Vagina (tissue), 2 donors: ENCODE results near the gene RNF32. TPM values are rescaled to one million over a fixed set of nuclear protein-coding genes. Genes with fewer than 3 reads are reported as not detected.
"Not testable (repeated sequence)": the region's sequence is repeated elsewhere in the genome, so short reads cannot be mapped to it uniquely, and the experiment has no call there.

ENCODE experiments used
- DNase-seq, 2 donors: peaks; one replicate each; pipeline ENCODE4 v3.0.0-alpha.2; 2017; ENCODE audit errors: extremely low spot score in 2 of 2
- H3K27ac ChIP-seq: fragments of 200-600 bp; sonication (generic); one replicate; pipeline ENCODE4 v1.5.1; 2019
- H3K27me3 ChIP-seq: fragments of 200-600 bp; sonication (generic); one replicate; pipeline ENCODE4 v1.5.1; 2019
- H3K36me3 ChIP-seq, 2 donors: fragments of 200-600 bp; sonication (generic); one replicate each; pipeline ENCODE4 v1.5.1; 2017 to 2019
- H3K4me1 ChIP-seq: fragments of 200-600 bp; sonication (generic); one replicate; pipeline ENCODE4 v1.5.1; 2019
- H3K4me3 ChIP-seq, 2 donors: fragments of 200-600 bp; sonication (generic); 1 replicate in 1 of 2; 2 replicates in 1 of 2; pipeline ENCODE4 v1.5.1; 2016 to 2019
- H3K9me3 ChIP-seq: fragments of 200-600 bp; sonication (generic); one replicate; pipeline ENCODE4 v1.5.1; 2019
- POLR2A ChIP-seq, 2 donors: fragments of 450-650 bp; IDR thresholded peaks; one replicate each; pipeline ENCODE4 v1.6.1; 2017; ENCODE audit warnings: antibody characterized with exemption in 2 of 2, mild to moderate bottlenecking in 2 of 2, moderate library complexity in 2 of 2
- POLR2AphosphoS5 ChIP-seq, 2 donors: sonication (generic); formaldehyde crosslinking; IDR thresholded peaks; one replicate each; pipeline ENCODE4 v1.9.0; 2017; ENCODE audit warnings: antibody characterized with exemption in 2 of 2, mild to moderate bottlenecking in 2 of 2, low read depth in 1 of 2; ENCODE audit not compliant: insufficient read depth in 1 of 2
- intact Hi-C: fragments of 100-400 bp; cut with DNase I; formaldehyde crosslinking; loops from one replicate; pipeline ENCODE4 v1.15.1; 2023
- total RNA-seq: library from RNA; depleted of rRNA; stranded (reverse); fragments of >200 nt; gene quantifications from one replicate; pipeline ENCODE4 v1.2.3, GENCODE V29; 2016
- TF ChIP-seq, protein P1 (sequence below), 3 experiments: fragments of 450-650 bp in 2 of 3; fragments of 200-600 bp in 1 of 3; sonication (generic) in 1 of 3; IDR thresholded peaks; one replicate each; pipeline ENCODE4 v1.5.1; 2017 to 2019; ENCODE audit warnings: antibody characterized with exemption in 3 of 3, mild to moderate bottlenecking in 2 of 3, moderate library complexity in 2 of 3

RNF32 gene
- total RNA-seq, 1 donor from 2014 or later, result not detected

DNA sequence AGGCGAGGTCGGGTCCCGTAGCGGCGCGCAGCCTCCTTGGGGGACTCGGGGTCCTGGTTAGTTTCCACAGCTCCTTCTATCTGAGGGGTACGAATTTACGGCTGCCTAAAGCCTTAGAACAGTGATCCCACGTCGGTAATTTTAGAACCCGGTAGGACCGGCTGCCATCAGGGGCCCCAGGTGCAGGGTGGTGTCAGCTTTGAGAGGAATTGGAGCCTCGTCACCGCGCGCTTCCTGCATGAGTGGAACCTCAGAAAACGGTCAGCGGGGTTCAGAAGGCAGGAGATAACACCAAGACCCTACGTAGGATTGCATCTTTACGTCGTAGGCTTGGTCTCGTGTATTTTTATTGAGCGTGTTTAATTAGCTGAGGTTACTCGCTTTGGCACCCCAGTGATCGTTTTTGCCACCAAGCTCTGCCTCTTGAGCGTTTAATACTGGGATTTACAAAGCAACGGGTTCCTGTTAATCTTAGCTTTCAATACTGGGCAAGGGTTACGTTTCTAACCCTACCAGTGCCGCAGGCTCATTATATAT is 443 bp downstream of the RNF32 start:
- H3K9me3 ChIP-seq, result no peaks in the 10 kb centered on the region
- peak overlapping the region; percentile 46 for H3K27ac ChIP-seq
- H3K27me3 ChIP-seq, result no peaks in the 10 kb centered on the region
- no peaks in the 10 kb centered on the region for H3K36me3 ChIP-seq
- no peak for DNase-seq
- peak overlapping the region; percentile 72 to 84 for H3K4me3 ChIP-seq
- intact Hi-C loops, result no loop called here
- H3K4me1 ChIP-seq, result peaks cover 5% of the 10 kb centered on the region
- TF ChIP-seq POLR2AphosphoS5 (IDR thresholded peaks at IDR 0.05; ENCODE audit: insufficient read depth in 1 of 2, low read depth in 1 of 2) (no peak), POLR2A (IDR thresholded peaks at IDR 0.05) (no peak)
- TF ChIP-seq, protein P1, sequence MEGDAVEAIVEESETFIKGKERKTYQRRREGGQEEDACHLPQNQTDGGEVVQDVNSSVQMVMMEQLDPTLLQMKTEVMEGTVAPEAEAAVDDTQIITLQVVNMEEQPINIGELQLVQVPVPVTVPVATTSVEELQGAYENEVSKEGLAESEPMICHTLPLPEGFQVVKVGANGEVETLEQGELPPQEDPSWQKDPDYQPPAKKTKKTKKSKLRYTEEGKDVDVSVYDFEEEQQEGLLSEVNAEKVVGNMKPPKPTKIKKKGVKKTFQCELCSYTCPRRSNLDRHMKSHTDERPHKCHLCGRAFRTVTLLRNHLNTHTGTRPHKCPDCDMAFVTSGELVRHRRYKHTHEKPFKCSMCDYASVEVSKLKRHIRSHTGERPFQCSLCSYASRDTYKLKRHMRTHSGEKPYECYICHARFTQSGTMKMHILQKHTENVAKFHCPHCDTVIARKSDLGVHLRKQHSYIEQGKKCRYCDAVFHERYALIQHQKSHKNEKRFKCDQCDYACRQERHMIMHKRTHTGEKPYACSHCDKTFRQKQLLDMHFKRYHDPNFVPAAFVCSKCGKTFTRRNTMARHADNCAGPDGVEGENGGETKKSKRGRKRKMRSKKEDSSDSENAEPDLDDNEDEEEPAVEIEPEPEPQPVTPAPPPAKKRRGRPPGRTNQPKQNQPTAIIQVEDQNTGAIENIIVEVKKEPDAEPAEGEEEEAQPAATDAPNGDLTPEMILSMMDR (IDR thresholded peaks at IDR 0.05), result no peak

DNA sequence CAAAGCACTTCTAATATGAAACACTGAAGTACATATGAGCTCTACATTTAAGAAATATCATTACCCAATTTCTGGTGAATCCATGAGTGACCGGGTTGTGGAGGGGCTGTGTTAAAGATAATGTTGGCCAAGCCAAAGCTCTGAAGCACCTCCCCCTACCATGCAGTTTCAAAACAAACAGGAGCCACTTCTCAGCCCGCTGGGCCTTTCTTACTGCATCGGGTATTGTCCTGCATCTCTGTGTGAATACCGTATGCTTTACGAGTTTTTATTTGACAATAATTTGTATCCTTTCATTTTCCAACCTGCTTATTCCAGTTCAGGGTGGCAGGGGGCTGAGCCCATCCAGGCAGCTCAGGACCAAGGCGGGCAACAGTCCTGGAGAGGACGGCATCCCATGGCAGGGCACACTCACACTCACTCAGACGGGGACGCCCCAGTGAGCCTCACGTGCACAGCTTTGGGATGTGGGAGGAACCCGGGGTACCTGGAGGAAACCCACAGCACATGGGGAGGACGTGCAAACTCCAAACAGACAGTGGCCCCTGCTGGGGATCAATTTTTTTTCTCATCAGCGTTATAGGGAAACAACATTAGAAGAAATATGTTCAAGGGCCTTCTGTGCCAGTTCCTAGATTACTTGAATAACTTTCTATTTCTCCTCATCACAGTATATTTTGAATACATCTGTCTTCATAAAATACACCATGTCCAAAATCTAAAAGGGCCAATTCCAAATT is 1.9 kb downstream of the RNF32 start:
- Histone ChIP-seq H3K4me1 (peaks cover 5% of the 10 kb centered on the region), H3K4me3 (no peak overlapping the region), H3K27ac (no peak overlapping the region), H3K36me3 (no peaks in the 10 kb centered on the region), H3K9me3 (no peaks in the 10 kb centered on the region), H3K27me3 (no peaks in the 10 kb centered on the region)
- intact Hi-C loops, result no loop called here
- TF ChIP-seq POLR2A (IDR thresholded peaks at IDR 0.05) (no peak), POLR2AphosphoS5 (IDR thresholded peaks at IDR 0.05; ENCODE audit: insufficient read depth in 1 of 2, low read depth in 1 of 2) (no peak)
- TF ChIP-seq, protein P1 (IDR thresholded peaks at IDR 0.05), result no peak
- no peak for DNase-seq

GRCh38 chr7:156647330-156647729 is 6.8 kb downstream of the RNF32 start:
- H3K4me1 ChIP-seq, intact Hi-C loops, DNase-seq, H3K36me3 ChIP-seq, H3K4me3 ChIP-seq, H3K27ac ChIP-seq, H3K9me3 ChIP-seq, H3K27me3 ChIP-seq: not testable (repeated sequence)

- no peak for TF ChIP-seq POLR2A (IDR thresholded peaks at IDR 0.05)
- TF ChIP-seq, protein P1 (IDR thresholded peaks at IDR 0.05), result no peak
- Histone ChIP-seq H3K9me3 (no peaks in the 10 kb centered on the region), H3K4me1 (no peaks in the 10 kb centered on the region), H3K36me3 (no peaks in the 10 kb centered on the region), H3K27me3 (no peaks in the 10 kb centered on the region), H3K27ac (no peak overlapping the region), H3K4me3 (no peak overlapping the region)
- intact Hi-C loops, result no loop called here
- no peak for DNase-seq
Measured at GRCh38 chr7:156650042-156650441, 9.5 kb downstream of the RNF32 start.

DNA sequence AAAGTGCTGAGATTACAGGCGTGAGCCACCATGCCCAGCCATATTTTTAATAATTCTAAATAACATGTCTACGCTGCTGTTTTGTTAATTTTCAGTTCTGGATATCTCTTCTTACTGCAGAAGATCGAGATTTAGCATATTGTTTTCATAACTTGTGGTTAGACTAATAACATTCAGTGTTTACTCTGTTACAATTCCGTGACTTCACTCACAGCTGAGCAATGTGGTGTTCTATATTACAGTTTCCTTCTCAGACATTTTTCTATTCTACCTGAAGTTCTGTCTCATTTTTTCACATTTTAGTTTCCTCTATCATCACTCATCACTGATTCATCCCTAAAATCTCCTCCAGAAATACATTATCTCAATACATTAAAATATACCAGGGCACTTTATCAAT is 10.9 kb downstream of the RNF32 start:
- Histone ChIP-seq H3K36me3 (no peaks in the 10 kb centered on the region), H3K27ac (no peak overlapping the region), H3K9me3 (no peaks in the 10 kb centered on the region), H3K27me3 (no peaks in the 10 kb centered on the region), H3K4me3 (no peak overlapping the region), H3K4me1 (no peaks in the 10 kb centered on the region)
- no peak for DNase-seq
- intact Hi-C loops, result no loop called here
- no peak for TF ChIP-seq POLR2A (IDR thresholded peaks at IDR 0.05)
- TF ChIP-seq, protein P1 (IDR thresholded peaks at IDR 0.05), result no peak
- TF ChIP-seq POLR2AphosphoS5 (IDR thresholded peaks at IDR 0.05; ENCODE audit: insufficient read depth in 1 of 2, low read depth in 1 of 2), result no peak
